SH-SY5Y (cell line): ENCODE results near the gene PRKCH.

Source experiments
- GATA2 ChIP-seq: IDR thresholded peaks from 2 replicates; pipeline ENCODE4 v1.6.1; 2011; ENCODE audit warnings: mild to moderate bottlenecking, low read depth, low read length
- GATA3 ChIP-seq: IDR thresholded peaks from 2 replicates; pipeline ENCODE4 v1.6.1; 2011; ENCODE audit warnings: low read depth, mild to moderate bottlenecking, low read length, moderate library complexity

- TF ChIP-seq GATA3 (no peak), GATA2 (no peak)
These were observed 168.6 kb downstream of the PRKCH start for GRCh38 chr14:61489932-61490331.
